ENCODE data around the gene CAMK2G.

DNA sequence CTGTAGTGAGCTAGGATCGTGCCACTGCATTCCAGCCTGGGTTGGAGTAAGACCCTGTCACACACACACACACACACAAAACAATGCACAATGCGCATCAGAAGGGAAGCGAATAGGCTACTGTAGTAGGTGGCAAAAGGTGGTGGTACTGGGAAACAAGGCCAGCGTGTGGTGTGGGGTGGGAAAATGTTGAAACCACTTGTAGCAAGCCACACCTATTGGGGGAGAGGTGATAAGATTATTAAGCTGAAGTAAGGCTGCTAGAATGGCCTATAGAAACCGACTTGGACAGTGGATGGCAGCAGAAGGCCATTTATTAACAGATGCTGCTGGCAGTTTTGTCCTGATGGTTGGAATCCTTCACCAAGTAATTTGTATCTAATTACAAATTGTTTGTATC is 99.7 kb downstream of the CAMK2G start:
- TF ChIP-seq, protein P1, sequence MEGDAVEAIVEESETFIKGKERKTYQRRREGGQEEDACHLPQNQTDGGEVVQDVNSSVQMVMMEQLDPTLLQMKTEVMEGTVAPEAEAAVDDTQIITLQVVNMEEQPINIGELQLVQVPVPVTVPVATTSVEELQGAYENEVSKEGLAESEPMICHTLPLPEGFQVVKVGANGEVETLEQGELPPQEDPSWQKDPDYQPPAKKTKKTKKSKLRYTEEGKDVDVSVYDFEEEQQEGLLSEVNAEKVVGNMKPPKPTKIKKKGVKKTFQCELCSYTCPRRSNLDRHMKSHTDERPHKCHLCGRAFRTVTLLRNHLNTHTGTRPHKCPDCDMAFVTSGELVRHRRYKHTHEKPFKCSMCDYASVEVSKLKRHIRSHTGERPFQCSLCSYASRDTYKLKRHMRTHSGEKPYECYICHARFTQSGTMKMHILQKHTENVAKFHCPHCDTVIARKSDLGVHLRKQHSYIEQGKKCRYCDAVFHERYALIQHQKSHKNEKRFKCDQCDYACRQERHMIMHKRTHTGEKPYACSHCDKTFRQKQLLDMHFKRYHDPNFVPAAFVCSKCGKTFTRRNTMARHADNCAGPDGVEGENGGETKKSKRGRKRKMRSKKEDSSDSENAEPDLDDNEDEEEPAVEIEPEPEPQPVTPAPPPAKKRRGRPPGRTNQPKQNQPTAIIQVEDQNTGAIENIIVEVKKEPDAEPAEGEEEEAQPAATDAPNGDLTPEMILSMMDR (IDR thresholded peaks at IDR 0.05), result no peak
- TF ChIP-seq POLR2A (IDR thresholded peaks at IDR 0.05), result no peak
